COR-L47 (cell line): ENCODE data around the gene SATB2.

Source experiments
- DNase-seq: peaks from one replicate; lab custom pipeline; 2025; lab: John Stamatoyannopoulos, UW

SATB2 gene

DNA sequence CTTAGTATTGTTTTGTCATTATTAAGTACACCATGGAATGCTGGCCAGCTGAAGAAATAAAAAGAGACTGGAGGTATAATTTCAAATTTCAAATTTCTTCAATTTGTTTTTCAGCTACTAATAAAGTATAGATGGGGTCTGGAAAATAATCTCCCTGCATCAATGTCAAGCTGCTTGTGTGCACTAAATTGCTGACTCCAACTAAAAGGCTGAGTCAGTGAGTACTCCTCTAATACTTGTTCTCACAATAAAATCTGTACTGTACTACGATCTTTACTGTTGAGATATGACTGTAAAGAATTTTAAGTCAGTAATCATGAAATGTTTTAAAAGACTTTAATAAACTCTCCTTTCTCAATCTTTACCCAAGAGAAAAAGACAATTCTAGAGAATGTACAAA, 131.9 kb downstream of the SATB2 start:
- no peak for DNase-seq

GRCh38 chr2:199322151-199322550, 135.6 kb downstream of the SATB2 start:
- DNase-seq: no peak

DNA sequence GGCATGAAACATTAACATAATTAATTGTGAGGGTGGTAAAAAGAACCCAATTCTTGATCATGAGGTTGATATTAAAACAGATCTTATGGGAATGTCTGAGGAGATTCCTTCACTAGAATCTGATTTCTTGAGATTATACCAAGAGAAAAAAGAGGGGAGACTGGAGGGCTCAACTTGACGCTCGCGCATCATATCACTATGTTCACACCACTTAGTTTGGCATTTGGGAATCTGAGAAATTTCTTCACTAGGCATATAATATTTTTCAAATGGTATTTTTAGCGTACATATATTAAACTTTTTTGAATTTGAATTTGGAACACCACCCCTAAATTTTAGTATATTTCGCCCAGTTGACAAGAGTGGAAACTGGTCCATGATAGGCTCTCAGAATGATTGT, 140.1 kb downstream of the SATB2 start:
- no peak for DNase-seq

- no peak for DNase-seq
Measured at GRCh38 chr2:199316851-199317250, 140.9 kb downstream of the SATB2 start.

DNA sequence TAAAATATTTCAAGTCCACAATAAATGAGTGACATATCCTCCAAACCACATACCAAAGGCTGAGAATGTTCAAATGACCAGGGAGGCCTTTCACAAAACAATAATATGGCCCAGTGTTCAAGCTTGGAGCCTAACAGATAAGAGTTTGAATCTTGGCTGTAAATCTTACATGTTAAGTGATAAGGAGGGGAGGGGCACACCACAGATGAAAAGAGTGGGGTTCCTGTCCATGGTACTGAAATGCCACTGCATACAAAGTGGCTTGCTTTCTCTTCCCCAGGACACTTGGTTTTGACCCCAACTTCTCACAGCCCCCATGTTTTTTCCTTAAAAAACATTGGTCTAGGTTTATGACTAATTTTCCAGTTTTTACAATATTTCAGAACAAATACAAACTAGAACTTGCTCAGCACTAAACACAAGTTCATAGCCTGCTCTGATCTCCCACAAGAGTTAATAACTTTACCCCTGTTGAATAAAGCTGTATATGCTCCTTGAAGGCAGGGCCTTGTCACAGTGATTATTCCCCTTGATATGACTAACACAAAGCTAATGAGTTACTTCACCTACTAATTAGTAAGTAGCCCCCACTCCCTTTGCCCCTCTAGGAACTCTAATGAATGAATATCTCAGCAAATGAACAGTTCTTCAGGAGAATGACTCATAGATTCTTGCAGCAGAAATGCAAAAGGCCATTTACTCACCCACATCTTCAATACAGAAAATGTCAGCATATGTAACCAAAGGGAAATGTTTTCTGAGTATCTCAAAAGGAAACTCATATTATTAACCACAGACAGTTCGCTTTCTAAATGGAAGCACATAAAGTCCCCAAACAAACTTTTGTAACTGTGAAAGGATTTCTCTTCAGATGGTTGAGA, 142.2 kb downstream of the SATB2 start:
- DNase-seq: no peak

DNA sequence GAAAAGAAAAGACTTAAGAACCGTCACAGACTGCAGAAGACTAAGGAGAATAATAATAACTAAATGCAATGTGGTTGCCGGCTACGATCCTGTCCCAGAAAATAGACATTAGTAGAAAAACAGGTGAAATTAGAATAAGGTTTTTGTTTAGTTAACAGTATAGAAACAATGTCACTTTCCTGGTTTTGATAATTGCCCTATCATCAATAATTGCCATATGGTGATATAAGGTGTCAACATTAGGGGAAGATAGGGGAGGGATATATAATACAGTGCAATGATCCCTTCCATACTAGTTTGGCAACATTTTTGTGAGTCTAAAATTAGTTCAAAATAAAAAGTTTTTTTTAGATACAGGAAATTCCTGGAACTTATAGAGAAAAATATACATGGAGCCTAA, 144.8 kb downstream of the SATB2 start:
- no peak for DNase-seq

- DNase-seq: no peak
Measured at GRCh38 chr2:199310771-199311585, 146.8 kb downstream of the SATB2 start.

GRCh38 chr2:199309973-199310372, 147.8 kb downstream of the SATB2 start:
- DNase-seq: peak; percentile 19

GRCh38 chr2:199309411-199309810, 148.3 kb downstream of the SATB2 start:
- DNase-seq: no peak

GRCh38 chr2:199308567-199308966, 149.2 kb downstream of the SATB2 start:
- DNase-seq: no peak

- peak; percentile 10 for DNase-seq
Measured at GRCh38 chr2:199307461-199307860, 150.3 kb downstream of the SATB2 start.

GRCh38 chr2:199306116-199306515, 151.6 kb downstream of the SATB2 start:
- no peak for DNase-seq

GRCh38 chr2:199303728-199304177, 154.0 kb downstream of the SATB2 start:
- no peak for DNase-seq

DNA sequence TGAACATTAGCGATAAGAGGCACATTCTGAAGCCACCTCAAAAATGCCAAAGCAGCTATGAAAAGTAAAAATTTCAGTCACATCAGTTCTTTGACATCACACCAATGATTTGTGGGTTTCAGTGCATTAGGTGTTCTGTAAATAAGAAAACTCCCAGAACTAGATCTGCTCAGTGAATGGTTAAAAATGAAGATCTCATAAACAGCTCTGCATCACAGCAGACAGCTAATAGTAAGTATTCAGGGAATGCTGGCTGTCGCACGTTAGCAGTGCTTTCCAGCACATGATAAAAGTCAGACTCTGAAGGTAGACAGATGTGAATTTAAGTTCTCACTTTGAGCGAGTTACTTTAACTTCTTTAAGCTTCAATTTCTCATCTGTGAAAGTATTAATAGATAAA, 154.9 kb downstream of the SATB2 start:
- no peak for DNase-seq

DNA sequence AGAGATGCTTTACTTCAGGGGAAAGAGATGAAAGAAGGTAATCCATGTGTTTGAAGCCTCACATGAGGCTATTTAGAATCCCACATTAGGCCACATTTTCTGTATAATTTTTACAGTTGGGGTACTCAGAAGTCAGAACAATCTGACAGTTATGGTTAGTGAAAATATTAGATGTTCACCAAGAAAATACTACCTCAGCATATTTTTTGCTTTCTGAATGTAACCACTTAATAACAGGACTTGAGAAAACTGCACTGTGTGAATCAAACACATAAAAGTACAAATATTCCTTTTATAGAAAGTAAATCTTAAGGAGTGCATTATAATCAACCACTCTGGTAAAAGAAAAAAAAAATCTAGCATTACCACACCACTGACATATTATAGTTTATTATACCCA, 169.3 kb downstream of the SATB2 start:
- DNase-seq: no peak

DNA sequence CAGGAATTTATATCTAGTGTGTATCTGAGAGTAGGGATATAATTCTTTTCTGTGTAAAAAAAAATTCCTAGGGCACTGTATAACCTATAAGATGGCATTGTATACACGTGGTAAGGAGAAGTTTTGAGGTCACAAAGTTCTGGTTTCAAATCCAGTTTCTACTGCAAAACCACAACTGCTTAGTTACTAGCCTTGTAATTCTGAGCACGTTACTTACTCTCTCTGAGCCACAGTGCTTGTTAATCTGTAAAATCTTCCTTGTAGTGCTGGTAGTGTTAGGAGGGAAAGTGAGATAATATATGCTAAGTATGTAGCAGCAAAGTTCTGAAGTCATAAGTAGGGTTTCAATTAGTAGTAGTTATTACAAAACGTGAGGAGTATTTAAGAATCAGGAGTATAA, 175.4 kb downstream of the SATB2 start:
- no peak for DNase-seq

DNA sequence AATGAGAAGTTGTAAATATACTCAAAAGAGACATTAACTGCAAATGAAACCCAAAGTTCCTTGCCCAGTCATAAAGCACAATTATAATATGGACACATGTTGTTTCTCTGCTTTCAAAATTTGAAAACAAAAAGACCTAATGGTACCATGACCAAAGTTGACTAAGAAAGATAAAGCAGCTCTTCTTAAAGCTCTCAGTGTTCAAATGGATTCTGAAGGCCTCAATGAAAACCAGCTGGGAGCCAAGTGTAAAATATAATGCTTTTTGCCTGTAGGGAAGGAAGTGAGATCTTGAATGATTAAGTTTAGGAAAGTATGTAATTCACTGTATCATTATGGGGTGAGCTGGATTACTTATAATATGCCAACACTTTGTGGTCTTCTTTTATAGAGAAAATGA, 178.6 kb downstream of the SATB2 start:
- no peak for DNase-seq

GRCh38 chr2:199278099-199278498, 179.6 kb downstream of the SATB2 start:
- no peak for DNase-seq

DNA sequence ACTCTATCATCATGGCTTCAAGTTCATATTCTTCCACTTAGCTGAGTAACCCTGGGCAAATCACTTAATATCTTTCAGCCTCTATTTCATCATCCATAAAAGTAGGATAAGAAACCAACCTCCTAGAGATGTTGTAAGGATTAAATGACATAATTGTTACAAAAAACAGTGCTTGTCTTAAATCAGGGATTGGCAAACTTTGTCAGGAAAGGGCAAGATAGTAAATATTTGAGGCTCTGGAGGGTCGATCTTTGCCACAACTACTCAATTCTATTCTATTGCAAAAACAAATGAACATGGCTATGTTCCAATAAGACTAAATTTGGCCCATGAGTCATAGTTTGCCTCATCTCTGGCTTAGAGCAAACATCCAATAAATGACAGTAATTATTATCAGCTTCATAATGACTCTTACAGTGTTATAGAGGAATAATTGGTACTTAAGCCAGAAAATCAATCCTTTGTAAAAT, 184.7 kb downstream of the SATB2 start:
- DNase-seq: peak; percentile 76

GRCh38 chr2:199261936-199262335, 195.8 kb downstream of the SATB2 start:
- DNase-seq: no peak

- DNase-seq: no peak
Measured at GRCh38 chr2:199261239-199261638, 196.5 kb downstream of the SATB2 start.

DNA sequence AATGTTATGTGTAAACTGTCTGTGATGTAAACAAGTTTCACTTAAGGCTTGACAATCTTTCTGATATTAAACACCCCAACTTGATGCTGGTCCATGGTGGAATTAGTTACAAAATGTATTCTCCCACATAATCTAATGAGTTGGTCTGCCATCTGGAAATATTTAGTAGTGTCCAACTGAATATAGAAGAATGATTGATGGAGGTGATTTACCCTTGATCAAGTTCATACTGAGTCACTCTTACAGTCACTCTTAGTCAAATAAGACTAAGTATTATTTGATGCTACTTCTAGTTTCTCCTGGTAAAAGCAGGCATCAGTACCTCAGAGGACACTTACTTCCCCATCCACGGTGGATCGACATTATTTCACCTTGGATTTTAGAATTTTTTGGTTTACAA, 198.1 kb downstream of the SATB2 start:
- DNase-seq: no peak

- no peak for DNase-seq
Measured at GRCh38 chr2:199258291-199258690, 199.4 kb downstream of the SATB2 start.
